Neural progenitor cell (in vitro differentiated cells): ENCODE data around the gene KRTCAP2.

Experiments used
- EZH2 ChIP-seq: fragments of 200-600 bp; sonication (generic); IDR thresholded peaks from 2 replicates; pipeline ENCODE4 v1.6.1; 2017; ENCODE audit warnings: antibody characterized with exemption, mild to moderate bottlenecking, moderate library complexity
- TF ChIP-seq, protein P1 (sequence below): fragments of 200-600 bp; sonication (generic); IDR thresholded peaks from 2 replicates; pipeline ENCODE4 v1.5.1; 2017; ENCODE audit warnings: antibody characterized with exemption, mild to moderate bottlenecking

DNA sequence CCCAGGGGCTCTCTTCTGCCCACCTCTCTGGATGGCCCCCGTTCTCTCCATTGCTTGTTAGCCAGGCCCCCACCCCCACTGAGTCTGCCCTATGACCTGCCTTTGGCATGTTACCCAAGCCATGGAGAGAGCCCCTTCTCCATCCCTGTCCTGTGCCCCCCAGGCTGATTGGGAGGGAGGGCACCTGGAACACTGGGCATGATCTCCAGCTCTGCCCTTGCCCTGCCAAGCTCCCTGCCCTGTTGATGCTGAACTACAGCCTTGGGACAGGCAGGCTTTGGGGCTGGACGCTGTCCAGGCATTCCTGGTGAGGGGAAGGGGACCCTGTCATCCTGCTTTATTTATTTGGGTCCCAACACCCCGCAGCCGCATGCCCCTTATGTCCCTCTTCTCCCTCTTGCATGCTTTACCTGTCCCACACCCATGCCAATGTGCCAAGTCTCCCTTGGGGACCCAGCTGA, 11.3 kb upstream of the KRTCAP2 start:
- TF ChIP-seq, protein P1, sequence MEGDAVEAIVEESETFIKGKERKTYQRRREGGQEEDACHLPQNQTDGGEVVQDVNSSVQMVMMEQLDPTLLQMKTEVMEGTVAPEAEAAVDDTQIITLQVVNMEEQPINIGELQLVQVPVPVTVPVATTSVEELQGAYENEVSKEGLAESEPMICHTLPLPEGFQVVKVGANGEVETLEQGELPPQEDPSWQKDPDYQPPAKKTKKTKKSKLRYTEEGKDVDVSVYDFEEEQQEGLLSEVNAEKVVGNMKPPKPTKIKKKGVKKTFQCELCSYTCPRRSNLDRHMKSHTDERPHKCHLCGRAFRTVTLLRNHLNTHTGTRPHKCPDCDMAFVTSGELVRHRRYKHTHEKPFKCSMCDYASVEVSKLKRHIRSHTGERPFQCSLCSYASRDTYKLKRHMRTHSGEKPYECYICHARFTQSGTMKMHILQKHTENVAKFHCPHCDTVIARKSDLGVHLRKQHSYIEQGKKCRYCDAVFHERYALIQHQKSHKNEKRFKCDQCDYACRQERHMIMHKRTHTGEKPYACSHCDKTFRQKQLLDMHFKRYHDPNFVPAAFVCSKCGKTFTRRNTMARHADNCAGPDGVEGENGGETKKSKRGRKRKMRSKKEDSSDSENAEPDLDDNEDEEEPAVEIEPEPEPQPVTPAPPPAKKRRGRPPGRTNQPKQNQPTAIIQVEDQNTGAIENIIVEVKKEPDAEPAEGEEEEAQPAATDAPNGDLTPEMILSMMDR = no peak
- no peak for TF ChIP-seq EZH2
